Endometrium (tissue), 2 donors: ENCODE data around the gene CADPS.

ENCODE experiments used
- FAIRE-seq: peaks from 2 replicates; lab custom pipeline; 2012; peaks lifted over from hg19 to GRCh38; lab: Jason Lieb, UNC
- donor health status: control.
- donor health status: control.

CADPS gene

DNA sequence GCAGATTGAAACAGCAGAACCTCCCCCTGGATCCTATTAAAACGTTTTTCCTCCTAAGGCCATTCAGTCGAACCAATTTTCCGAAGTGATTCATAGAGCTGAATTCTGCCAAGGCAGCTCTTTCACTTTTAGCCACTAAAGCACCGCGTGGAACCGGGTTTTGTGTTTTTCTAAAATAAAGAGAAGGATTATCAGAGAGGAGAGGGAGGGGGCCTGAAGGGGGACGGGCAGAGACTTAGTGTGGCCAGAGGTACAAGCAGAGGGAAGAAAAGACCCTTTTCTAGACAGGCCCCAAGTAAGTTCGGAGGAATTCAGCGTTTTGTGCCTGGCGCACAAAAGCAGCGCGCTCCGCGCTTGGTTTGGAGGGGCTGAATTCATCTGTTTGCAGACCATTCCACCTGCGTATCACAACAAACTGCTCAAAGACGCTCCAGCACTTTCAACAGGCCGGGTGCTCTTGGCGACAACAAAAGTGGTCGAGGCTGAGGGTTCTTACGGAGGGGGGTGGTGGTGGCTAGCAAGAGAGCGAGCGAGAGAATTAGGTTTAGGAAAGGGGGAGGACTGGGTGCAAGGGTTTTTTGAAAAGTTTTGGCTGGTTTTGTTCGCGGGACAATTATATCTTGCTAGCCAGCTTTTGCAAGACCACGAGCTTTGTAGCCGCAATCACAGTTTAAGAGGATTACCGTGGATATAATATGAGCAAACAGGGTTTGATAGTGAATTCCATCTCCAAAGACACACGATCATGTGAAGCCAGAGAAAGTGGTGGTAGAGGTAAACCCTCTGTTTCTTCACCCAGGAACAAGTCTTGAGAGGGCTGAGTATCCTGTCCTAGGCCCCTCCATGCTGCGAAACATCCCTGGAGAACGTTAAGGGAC, 500.6 kb downstream of the CADPS start:
- FAIRE-seq, result no peak

GRCh38 chr3:62373714-62374333, 501.4 kb downstream of the CADPS start:
- FAIRE-seq, result no peak

- FAIRE-seq, result no peak
These were observed 502.0 kb downstream of the CADPS start, which contains the start of gene FEZF2 for GRCh38 chr3:62373215-62373614. FEZF2 (minus strand) TSS chr3:62373550; CDS start chr3:62372868, 682 bp downstream.

- FAIRE-seq, result no peak
These were observed 502.6 kb downstream of the CADPS start for GRCh38 chr3:62372621-62373041.

GRCh38 chr3:62371720-62372591, 503.3 kb downstream of the CADPS start:
- FAIRE-seq, result no peak

GRCh38 chr3:62370858-62371719, 504.1 kb downstream of the CADPS start:
- FAIRE-seq, result no peak

GRCh38 chr3:62370112-62370857, 504.9 kb downstream of the CADPS start:
- FAIRE-seq, result no peak

GRCh38 chr3:62369476-62369743, 505.8 kb downstream of the CADPS start:
- FAIRE-seq, result no peak

DNA sequence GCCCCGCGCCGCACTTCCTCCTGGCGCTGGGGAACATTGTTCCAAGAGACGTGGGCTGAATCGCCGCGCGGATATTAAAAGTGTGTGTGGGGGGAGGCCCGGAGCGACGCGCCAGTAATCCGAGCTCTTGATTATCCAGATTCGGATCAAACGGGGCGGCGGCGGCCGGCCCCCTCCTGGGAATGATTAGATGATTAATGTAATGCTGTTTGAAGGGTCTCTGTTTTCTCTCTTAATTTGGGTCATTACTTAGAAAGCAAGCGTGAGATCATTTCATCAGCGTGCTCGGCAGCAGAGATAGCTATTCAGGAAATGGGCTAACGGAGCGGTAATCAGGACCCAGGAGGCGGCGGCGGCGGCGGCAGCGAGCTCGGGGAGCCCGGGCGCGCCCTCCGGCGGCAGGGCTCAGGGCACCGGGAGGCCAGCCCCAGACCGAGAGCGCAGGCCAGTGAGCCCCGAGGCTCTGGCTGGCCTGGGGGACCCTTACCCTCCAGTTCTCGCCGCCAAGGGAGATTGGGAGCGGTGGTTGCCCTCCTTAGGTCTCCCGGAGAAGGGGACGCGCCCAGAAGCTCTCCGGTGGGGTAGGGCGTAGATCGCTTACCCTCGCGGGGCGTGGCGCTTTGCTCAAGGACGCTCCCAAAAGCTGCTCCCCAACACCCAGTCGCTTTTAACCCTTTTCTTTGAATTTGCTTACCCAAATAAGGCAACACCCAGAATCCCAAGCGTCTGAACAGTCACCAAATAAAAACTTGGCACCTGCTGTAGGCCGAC, 506.3 kb downstream of the CADPS start:
- FAIRE-seq, result no peak

DNA sequence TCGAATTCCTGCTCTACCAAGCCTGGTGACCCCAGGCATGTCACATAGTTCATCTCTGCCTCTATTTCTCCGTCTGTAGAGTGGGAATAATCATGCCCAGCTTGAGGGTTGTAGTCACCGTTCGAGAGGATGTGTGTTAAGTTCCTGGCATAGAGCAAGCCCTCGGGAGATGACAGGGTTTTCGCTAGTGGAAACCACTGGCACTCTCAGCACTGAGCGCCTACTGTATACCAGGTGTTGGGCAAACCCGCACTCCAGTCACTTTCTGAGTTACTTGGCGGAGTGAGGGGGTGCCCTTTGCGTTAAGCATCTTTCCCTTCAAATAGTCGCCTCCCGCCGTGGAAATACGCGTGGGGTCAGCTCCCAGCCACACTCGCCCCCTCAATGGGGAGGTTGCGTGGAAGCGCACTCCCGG, 506.9 kb downstream of the CADPS start:
- no peak for FAIRE-seq

GRCh38 chr3:62367763-62368195, 507.4 kb downstream of the CADPS start:
- FAIRE-seq, result no peak

DNA sequence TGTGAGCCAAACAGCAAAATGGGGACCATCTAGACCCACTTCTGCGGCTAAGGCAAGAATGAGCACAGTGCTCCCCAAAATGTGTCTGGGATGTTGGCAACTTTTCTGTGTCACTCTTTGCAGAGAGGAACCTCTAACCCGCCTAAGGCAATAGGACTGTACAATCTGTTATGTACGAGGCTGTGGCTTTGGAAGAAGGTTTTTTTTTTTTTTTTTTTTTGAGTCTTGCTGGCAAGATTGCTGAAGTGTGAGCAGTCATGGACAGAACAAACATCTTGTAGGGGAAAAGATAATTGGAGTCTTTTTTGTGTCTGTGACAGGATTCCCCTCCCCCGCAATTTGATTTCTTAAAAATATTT, 509.1 kb downstream of the CADPS start:
- no peak for FAIRE-seq

DNA sequence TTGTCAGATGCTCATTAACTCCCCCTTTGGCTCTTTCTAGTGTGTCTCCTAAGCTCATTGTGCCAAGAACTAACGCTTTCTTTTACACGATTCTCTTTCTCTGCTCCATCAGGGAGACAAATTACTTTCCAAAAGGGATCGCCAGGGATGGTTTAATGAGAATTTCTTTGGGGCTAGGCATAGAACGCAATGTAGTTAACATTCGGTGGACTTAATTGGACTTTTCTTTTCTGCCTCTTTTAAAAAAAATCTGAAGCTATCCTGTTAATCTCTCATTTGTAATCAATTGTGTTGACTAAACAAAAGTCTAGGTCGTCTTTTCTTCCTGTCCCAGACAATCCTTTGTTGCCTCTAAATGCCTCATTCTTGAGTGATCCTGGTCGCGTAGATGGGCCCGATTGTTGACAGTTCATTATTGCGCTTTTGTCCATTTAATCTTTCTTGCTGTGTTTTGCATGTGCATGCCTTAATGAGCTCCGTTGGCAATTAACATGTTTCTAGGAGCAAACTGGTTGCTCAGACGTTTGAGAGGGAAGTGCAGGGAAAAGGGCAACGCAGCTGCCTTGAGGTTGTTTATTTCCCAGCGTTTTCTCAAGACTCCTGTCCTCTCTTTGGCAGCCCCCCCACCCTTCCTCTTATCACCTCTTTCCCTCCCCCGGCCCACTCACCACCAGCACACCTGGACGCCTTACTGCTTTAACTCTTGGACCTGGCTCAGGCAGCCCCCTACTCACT, 509.7 kb downstream of the CADPS start:
- FAIRE-seq, result no peak

DNA sequence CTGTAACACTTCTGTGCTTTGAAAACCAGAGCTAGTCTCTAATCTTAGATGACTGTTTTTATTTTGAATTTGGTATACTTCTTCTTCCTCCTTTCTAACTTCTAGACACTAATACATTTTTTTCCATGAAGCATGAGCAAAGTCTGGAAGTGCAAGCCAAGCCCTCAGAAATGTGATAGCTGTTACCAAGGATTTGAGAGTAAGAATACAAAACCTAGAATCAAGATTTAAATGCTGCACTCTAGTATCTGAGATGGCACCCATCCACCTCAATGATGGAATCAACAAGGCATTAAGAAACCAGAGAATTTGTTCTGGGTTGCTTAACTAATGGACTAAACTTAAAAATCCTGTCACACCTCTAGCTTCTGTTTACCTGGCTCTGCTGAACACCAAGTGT, 511.0 kb downstream of the CADPS start:
- no peak for FAIRE-seq

DNA sequence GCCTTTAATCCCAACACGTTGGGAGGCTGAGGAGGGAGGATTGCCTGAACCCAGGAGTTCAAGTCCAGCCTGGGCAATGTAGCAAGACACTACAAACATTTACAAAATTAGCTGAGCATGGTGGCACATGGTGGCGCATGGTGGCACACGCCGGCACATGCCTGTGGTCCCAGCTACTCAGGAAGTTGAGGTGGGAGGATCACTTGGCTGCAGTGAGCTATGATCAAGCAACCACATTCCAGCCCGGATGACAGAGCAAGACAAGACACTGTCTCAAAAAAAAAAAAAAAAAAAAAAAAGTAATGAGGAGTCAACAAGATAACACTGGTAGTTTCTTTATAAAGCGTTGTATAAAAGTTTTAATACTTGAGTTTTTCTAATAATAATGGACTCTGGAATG, 511.9 kb downstream of the CADPS start:
- no peak for FAIRE-seq

- no peak for FAIRE-seq
These were observed 513.4 kb downstream of the CADPS start for GRCh38 chr3:62361824-62362223.

- FAIRE-seq, result no peak
These were observed 514.0 kb downstream of the CADPS start for GRCh38 chr3:62361261-62361660.

DNA sequence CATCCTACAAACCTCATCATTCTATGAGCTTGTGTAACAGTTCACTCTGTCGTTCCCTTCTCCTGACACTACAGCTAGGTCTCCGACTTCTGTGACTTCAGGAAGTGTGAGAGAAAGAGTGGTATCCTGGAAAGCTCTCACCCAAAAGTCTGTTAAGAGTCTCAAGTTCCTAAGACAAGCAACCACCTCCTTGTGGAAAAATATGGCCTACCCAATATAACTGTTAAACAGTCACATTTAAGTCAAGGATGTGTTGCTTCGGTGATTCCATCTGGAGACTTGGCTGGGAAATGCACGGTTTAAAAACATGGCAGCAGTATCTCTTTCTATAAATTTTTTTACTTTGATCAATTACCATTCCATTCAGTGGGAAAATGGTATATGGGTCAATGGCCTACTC, 515.7 kb downstream of the CADPS start:
- FAIRE-seq, result no peak

- no peak for FAIRE-seq
These were observed 518.9 kb downstream of the CADPS start for GRCh38 chr3:62356356-62356755.

- no peak for FAIRE-seq
These were observed 519.5 kb downstream of the CADPS start for GRCh38 chr3:62355703-62356102.
